Stimulated activated CD8-positive, alpha-beta memory T cell treated with anti-CD3 and anti-CD28 coated beads, Interleukin-2, amount 100 ng/mL, for 1 hour (primary cell): ENCODE data around the gene ORAI2.
"Not testable (repeated sequence)": the region's sequence is repeated elsewhere in the genome, so short reads cannot be mapped to it uniquely, and the experiment has no call there.

ENCODE experiments used
- DNase-seq, 2 donors: peaks; one replicate each; pipeline ENCODE4 v3.0.0-alpha.2; 2020; ENCODE audit warnings: low read depth in 2 of 2

Gene ORAI2

GRCh38 chr7:102433219-102434038 lies at the start of gene ORAI2:
Gene ORAI2, plus strand, starts transcription at chr7:102433575. Its CDS starts 5,382 bp downstream, at chr7:102438957.
- DNase-seq = peak; percentile 82 to 84

DNA sequence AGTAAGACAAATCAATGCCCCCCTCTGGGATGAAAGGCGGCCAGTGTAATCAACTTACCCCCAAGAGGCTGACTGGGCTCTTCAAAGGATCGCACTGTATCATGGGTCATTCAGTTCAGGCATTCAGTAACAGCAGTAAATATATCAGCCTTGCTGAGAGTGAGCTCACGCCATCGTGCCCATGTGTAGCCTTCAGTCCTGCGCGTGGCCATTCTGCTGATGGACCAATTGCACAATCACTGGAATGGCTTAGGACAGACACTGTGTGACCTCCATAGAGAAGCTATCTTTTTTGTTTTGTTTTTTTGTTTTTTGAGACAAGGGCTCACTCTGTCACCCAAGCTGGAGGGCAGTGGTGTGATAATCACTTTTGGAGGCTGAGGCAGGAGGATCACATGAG lies 46.3 kb upstream of the ORAI2 start:
- DNase-seq = no peak

- no peak for DNase-seq
These were observed 43.6 kb upstream of the ORAI2 start for GRCh38 chr7:102389810-102390209.

DNA sequence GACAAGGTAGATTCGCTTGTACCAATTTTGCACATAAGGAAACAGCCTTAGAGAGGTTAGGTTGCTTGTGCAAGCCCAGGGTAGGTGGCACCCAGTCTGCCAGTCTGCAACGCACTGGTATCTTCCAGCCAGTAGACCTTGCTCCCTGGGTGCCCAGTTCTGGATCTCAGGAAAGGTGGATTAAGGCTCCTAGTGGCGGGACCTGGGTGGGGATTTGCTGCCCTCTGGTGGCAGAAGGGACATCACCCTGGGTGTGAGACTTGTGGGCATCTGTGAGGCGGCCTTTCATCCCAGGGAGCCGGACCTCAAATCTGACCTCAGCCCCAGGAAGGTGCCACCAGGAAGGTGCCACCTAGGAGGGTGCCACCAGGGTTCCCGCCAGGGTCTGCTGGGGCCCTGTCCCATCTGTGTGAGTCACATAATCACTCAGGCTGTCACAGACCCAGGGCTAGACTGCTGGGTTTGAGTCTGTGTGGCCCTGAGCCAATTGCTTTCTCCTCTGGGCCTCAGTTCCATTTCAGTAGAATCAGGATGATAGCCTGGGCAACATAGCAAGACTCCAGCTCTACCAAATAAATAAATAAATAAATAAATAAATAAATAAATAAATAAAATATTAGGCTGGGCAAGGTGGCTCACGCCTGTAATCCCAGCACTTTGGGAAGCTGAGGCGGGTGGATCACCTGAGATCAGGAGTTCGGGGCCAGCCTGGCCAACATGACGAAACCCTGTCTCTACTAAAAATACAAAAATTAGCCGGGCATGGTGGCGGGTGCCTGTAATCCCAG lies 42.5 kb upstream of the ORAI2 start:
- DNase-seq = peak; percentile 42 to 45

- DNase-seq = no peak
These were observed 41.0 kb upstream of the ORAI2 start for GRCh38 chr7:102392330-102392729.

DNA sequence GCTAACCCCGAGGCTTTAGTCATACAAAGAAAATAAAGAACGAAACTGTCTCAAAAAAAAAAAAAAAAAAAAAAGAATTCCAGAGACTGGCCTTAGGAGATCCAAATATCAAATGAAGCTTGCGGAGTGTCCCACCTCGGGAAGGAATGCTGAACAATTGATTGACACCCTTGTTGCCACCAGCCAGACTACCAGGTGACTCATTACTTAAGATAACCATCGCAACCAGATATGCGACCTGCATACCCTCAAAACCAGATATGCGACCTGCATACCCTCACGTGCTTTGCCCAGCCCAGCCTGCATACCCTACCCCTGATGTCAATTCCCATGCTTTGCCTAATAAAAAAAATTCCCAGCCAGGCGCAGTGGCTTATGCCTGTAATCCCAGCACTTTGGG lies 39.9 kb upstream of the ORAI2 start:
- no peak for DNase-seq

DNA sequence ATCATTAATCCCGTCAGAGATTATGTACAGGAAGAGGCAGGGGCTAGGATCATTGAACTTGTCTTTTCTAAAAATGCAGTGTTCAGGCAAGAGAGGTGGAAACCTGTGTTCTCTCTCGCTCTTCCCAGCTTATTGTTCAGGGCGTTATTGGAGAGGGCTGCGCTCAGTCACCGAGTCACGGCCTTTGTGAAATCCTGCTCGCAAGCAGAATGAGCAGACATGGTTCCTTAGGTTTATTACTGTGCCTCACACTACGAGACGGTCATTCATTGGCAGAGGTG lies 37.8 kb upstream of the ORAI2 start:
- no peak for DNase-seq

GRCh38 chr7:102395873-102396709 lies 37.3 kb upstream of the ORAI2 start, which contains the start of gene PRKRIP1:
Gene PRKRIP1, plus strand, starts transcription at chr7:102396363. Its CDS starts 49 bp downstream, at chr7:102396412.
- DNase-seq = peak; percentile 51 to 69

- DNase-seq = no peak
These were observed 36.7 kb upstream of the ORAI2 start for GRCh38 chr7:102396710-102397019.

- DNase-seq = no peak
These were observed 34.8 kb upstream of the ORAI2 start for GRCh38 chr7:102398543-102398942.

- DNase-seq = no peak
These were observed 33.0 kb upstream of the ORAI2 start for GRCh38 chr7:102400360-102400759.

DNA sequence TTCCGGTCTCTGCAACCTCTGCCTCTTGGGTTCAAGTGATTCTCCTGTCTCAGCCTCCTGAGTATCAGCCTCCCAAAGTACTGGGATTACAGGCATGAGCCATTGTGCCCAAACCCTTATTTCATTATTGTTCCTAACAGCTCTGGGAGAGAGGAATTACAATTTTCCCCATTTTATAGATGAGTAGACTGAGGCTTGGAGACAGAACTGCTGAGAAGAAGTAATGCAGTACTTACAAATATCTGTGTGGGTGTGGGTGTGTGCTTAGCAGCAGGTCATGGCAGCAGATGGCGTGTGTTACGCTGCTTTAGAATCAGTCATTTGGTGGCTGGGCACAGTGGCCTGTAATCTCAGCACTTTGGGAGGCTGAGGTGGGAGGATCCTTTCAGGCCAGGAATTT lies 29.8 kb upstream of the ORAI2 start:
- DNase-seq = no peak

DNA sequence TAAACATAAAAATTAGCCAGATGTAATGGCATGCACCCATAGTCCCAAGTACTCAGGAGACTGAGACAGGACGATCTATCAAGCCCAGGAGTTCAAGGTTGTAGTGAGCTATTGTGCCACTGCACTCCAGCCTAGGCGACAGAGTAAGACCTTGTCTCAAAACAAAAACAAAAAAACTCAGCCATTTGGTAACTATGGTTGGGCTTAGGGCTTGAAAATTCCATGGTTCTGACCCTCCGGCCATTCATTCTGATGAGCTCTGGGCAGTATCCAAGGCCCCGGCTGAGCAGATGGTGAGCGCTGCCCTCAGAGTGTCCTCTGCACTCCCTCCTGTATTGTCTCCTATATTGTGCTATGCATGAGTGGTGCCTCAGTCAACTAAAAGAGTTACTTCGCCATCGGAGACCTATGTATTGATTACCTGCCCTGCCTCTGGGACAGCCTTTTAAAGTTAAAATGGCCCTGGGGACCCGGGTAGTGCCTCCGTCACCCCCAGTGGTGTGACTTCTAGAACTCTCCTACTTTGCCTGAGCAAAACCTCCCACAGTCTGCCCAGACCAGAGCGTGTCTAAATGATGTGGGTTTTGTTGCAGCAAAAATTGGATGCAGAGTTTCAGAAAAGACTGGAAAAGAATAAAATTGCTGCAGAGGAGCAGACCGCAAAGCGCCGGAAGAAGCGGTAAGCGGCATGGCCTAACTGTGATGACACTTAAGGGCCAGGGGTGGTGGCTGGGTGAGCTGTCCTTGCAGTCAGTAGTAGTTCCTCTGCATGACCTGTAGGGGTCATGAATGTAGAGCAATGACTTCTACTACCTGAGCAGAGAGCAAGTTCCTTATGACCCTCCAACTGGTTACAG lies 29.1 kb upstream of the ORAI2 start:
- peak in 1 of 2 donors; percentile 8 for DNase-seq

DNA sequence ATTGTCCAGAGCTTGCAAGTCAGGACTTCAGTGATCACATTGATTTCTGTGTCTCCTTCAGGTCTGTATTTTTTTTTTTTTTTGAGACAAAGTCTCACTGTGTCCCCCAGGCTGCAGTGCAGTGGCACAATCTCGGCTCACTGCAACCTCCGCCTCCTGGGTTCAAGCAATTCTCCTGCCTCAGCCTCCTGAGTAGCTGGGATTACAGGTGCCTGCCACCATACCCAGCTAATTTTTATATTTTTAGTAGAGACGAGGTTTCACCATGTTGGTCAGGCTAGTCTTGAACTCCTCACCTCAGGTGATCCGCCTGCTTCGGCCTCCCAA lies 28.6 kb upstream of the ORAI2 start:
- not testable (repeated sequence) for DNase-seq

DNA sequence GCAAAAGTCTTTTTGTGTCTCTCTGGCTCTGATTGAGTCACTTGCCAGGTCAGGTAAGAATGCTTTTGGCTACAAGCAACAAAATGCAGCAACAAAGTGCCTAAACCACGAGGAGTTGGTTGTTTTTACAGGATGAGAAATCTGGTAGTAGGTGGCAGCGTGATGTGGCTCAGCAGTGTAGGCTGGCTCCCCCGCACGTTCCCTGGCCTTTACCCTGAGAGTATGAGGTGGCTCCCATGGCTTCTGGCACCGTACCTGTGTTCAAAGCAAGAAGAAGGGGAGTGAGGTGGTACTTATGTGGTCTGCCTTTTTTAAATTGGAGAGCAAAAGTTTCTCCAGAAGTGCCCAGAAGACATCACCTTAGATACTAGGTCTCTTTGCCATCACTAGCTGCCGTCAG lies 25.5 kb upstream of the ORAI2 start:
- no peak for DNase-seq

DNA sequence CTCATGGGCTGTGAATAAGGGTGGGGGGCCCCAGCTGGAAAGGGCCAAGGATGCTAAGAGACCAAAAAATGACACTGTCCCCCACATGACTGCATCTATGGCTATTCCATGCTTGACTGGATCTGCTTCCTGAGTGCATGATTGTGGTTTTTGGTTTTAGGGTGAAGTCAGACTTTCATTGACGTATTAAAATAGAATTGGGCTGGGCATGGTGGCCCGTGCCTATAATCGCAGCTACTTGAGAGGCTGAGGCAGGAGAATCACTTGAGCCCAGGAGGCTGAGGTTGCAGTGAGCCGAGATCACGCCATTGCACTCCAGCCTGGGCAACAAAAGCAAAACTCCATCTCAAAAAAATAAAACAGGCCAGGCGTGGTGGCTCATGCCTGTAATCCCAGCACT lies 24.8 kb upstream of the ORAI2 start:
- DNase-seq = not testable (repeated sequence)

GRCh38 chr7:102409340-102409739 lies 24.0 kb upstream of the ORAI2 start:
- no peak for DNase-seq

DNA sequence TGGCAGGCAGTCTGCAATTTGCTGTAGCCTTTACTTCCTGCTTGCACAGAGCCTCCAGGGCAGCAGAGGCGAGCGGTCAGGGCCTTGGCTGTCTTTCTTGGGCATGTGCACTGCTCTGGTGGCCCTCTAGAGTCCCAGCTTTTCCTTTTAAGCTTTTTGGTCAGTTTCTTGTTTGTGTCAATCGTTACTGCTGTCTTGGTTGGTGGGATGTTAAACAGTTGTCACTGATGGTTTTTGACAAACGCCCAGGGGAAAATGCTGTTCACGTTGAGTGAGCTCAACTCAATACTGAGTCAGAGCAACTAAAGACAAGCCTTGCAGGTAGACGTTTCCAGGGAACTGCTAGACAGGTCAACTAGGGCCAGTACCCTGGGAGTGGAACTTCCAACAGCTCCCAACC lies 23.3 kb upstream of the ORAI2 start:
- no peak for DNase-seq

GRCh38 chr7:102410918-102411317 lies 22.5 kb upstream of the ORAI2 start:
- no peak for DNase-seq

GRCh38 chr7:102412548-102412947 lies 20.8 kb upstream of the ORAI2 start:
- peak in 1 of 2 donors; percentile 22 for DNase-seq

- no peak for DNase-seq
These were observed 20.3 kb upstream of the ORAI2 start for GRCh38 chr7:102413091-102413490.

- no peak for DNase-seq
These were observed 19.8 kb upstream of the ORAI2 start for GRCh38 chr7:102413611-102414010.
